ENCODE results near the gene PTPRC.
"Not testable (repeated sequence)": the region's sequence is repeated elsewhere in the genome, so short reads cannot be mapped to it uniquely, and the experiment has no call there.

GRCh38 chr1:198601310-198601709, 37.5 kb upstream of the PTPRC start:
- not testable (repeated sequence) for TF ChIP-seq ELF4 (IDR thresholded peaks at IDR 0.05); CTBP1 (IDR thresholded peaks at IDR 0.05; ENCODE audit: borderline replicate concordance); ZNF384 (IDR thresholded peaks at IDR 0.05); LEF1 (IDR thresholded peaks at IDR 0.05; ENCODE audit: borderline replicate concordance); BHLHE40 (IDR thresholded peaks at IDR 0.05; ENCODE audit: borderline replicate concordance); SP1 (IDR thresholded peaks at IDR 0.05); FOXA1 (IDR thresholded peaks at IDR 0.05)

Measured in HEK293T (cell line).